D341Med (cell line): ENCODE results near the gene ZNF534.
"Not testable (repeated sequence)": the region's sequence is repeated elsewhere in the genome, so short reads cannot be mapped to it uniquely, and the experiment has no call there.

Experiments
- DNase-seq: peaks from one replicate; pipeline ENCODE4 v3.0.0; 2012; ENCODE audit warnings: low spot score

Gene ZNF534

DNA sequence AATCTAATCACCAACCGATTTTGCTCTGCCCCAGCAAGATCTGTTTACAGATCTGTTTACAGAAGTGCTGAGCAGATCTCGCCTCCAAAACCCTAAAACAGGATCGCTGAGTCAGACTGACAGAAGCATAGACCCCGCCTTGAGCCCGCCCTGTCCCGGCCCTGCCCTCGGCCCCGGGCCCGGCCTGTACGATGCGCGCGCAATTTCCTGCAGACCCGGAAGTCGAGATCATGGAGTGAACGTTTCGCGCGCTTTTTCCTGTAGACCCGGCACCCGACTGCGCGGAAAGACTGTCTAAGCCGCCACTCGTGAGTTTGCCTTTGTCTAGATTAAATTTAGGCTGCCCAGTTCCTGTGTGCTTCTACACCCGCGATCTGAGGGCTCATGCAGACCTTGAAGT lies at the start of gene ZNF534:
ZNF534 (plus strand) TSS at position 212 of the 400 bp plus-strand sequence. CDS start 2,327 bp downstream, outside the sequence.
- DNase-seq = no peak

GRCh38 chr19:52391135-52391534 lies 37.8 kb upstream of the ZNF534 start:
- DNase-seq = peak; percentile 21

DNA sequence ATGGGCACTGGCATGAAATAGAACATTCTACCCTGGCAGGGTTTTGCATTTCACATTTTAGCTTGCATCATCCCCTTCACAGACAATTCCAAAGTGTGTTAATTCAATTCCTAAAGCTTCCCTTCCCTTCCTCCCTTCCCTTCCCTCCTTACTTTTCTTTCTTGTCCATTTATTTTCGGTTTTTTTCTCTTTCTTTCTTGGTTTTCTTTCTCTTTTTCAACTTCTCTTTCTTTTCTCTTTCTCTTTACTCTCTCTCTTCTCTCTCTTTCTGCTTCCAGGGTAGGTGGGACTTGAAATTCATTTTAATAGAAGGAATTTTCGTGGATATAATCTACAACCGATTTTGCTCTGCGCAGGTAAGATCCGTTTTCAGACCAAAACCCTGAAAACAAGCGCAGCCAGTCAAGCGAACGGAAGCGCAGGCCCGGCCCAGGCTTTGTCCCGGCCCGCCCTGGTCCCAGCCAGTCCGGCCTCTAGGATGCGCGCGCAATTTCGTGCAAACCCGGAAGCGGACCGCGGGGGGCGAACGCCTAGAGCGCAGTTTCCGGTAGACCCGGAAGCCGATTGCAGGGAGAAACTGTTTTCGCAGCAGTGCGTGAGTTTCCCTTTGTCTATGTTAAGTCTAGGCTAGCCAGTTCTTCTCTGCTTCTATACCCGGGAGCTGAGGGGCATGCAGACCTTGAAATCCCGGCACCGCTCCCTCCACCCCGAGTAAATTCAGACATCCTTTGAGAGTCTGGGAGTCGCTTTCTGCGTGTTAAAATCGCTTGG lies 31.5 kb upstream of the ZNF534 start, which contains the start of gene ZNF528:
ZNF528 (plus strand) TSS at position 540 of the 771 bp plus-strand sequence. CDS start 4,165 bp downstream, outside the sequence.
- peak; percentile 99 for DNase-seq

DNA sequence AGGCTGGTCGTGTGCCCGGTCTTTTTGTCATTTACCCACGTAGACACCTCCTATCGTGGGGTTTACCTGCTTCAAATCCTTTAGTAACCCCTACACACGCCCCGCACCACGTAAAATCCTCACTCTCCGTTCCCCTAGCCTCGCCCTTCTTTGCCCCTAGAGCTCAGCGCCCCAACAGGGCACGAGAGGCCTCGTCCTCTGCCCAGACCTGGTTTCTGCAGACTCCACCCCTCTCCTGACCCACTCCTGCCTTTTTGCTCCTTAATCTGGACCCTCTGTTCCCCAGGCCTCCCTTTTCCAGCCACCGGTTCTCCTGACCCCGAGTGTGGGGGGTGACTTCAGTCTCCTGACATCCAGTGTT lies 30.9 kb upstream of the ZNF534 start:
- DNase-seq = peak; percentile 62

GRCh38 chr19:52410276-52410675 lies 18.7 kb upstream of the ZNF534 start:
- no peak for DNase-seq

- no peak for DNase-seq
Observed at GRCh38 chr19:52415711-52416110, 13.2 kb upstream of the ZNF534 start.

GRCh38 chr19:52442179-52442578 lies 13.2 kb downstream of the ZNF534 start:
- no peak for DNase-seq

- no peak for DNase-seq
Observed at GRCh38 chr19:52444506-52444905, 15.6 kb downstream of the ZNF534 start.

DNA sequence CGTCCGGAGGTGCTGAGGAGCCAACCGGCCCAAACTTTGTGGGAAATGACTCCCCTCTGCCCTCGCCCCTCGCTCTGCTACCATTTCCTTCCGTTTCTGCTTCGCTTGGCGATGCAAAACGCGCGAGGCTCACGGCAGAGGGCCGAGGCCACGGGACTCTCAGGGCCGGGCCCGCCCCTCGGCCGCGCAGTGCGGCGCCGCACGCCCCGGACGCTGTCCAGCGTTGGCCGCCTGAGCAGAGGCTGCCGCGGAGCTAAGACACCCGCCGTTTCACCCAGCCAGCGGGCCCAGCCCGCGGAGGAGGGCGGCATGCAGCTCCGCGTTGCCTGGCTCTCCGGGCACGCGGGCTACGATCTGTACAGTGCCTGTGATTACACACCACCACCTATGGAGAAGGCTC lies 22.3 kb downstream of the ZNF534 start:
- DNase-seq = peak; percentile 31

GRCh38 chr19:52453324-52454094 lies 24.6 kb downstream of the ZNF534 start, which contains the start of gene ZNF578:
Gene ZNF578 (plus strand): TSS chr19:52453553. CDS start chr19:52501846, 48,293 bp downstream.
- peak; percentile 90 for DNase-seq

DNA sequence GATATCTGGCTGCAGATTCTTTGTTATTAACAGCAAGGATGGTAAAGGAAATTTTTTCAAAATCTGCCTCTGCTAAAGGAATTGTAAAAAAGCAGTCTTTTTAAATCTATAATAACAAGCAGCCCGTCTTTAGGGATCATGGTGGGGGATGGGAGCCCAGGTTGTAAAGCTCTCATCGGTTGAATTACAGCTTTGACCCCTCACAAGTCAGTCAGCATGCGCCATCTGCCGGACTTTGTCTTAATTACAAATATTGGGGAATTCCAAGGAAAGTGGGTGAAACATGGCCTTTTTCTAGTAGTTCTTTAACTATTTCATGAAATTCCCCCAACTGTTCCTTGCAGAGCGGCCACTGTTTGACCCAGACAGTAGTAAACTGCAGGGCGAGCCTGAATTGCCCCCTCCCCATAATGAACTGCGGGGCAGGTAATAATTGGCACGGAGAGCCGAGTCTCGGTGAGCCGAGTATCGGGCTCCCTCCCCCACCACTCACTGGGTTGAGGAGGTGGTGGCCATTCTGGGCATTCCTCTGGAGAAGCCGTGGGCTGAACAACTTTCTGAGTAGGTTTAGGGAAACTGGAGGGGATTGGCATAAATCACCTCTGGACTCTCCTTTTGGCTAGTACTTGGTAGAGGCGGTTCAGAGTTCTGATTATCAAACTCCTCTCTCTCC lies 36.0 kb downstream of the ZNF534 start:
- peak; percentile 69 for DNase-seq

DNA sequence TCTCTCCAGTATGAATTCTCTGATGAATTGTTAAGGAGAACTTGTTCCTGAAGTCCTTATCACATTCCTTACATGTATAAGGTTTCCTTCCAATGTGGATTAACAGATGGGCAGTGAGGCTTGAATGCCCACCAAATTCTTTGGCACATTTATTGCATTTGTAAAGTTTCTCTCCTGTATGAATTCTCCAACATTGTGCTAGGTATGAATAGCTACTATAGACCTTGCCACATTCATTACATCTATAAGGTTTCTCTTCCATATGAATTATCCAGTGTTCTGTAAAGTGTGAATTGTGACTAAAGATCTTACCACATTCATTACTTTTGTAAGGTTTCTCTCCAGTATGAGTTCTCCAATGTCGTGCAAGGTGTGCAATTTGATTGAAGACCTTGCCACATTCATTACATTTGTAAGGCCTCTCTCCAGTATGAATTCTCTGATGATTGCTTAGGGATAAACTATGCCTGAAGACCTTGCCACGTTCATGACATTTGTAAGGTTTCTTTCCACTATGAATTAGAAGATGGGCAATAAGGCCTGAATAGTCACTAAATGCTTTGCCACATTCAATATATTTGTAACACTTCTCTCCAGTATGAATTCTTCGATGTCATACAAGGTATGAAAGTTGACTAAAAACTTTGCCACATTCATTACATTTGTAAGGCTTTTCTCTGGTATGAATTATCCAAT lies 44.9 kb downstream of the ZNF534 start:
- no peak for DNase-seq

DNA sequence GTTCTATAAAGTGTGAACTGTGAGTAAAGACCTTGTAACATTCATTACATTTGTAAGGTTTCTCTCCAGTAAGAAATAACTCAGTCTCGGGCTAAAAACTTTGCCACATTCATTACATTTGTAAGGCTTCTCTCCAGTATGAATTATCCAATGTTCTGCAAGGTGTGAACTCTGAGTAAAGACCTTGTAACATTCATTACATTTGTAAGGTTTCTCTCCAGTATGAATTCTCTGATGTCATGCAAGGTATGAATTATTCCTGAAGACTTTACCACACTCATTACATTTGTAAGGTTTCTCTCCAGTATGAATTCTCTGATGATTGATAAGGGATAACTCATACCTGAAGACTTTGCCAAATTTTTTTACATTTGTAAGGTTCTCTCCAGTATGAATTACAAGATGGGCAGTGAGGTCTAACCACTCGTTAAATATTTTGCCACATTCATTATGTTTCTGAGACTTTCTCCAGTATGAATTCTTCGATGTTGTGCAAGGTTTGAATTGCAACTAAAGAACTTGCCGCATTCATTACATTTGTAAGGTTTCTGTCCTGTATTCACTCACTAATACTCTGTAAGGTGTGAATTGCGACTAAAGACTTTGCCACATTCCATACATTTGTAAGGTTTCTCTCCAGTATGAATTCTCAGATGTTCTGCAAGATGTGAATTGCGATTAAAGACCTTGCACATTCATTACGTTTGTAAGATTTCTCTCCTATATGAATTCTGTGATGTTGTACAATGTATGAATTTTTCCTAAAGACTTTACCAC lies 45.6 kb downstream of the ZNF534 start:
- DNase-seq = no peak

DNA sequence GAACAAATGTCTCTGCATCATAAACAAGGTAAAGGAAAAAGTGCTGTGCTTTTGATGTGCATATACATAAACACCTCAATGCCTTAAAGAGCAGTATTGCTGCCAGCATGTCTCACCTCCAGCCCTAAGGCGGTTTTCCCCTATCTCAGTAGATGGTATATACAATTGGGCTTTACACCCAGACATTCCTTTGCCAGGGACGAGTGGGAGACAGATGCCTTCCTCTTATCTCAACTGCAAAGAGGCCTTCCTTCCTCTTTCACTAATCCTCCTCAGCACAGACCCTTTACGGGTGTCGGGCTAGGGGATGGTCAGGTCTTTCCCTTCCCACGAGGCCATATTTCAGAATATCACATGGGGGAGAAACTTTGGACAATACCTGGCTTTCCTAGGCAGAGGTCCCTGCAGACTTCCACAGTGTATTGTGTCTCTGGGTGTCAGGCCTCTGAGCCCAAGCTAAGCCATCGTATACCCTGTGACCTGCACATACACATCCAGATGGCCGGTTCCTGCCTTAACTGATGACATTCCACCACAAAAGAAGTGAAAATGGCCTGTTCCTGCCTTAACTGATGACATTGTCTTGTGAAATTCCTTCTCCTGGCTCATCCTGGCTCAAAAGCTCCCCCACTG lies 55.3 kb downstream of the ZNF534 start:
- DNase-seq = not testable (repeated sequence)

DNA sequence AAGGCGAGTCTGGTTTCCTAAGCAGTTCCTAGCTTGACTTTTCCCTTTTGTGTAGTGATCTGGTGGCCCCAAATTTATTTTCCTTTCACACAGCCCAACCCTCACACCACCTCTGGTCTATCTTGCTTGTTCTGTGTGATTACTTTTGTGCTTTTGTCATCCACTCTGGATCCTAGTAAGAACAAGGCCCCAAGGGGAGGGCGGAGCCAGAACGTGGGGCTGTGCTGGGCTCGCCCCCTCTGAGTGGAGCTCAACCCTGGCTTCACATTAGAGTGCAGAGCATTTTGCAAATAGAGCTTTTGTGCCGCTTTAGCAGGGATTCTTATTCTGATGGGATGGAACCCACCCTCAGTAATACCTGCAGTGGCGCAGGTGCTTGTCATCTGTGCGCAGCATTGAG lies 56.1 kb downstream of the ZNF534 start:
- DNase-seq = not testable (repeated sequence)

GRCh38 chr19:52485561-52486240 lies 56.8 kb downstream of the ZNF534 start:
- not testable (repeated sequence) for DNase-seq

DNA sequence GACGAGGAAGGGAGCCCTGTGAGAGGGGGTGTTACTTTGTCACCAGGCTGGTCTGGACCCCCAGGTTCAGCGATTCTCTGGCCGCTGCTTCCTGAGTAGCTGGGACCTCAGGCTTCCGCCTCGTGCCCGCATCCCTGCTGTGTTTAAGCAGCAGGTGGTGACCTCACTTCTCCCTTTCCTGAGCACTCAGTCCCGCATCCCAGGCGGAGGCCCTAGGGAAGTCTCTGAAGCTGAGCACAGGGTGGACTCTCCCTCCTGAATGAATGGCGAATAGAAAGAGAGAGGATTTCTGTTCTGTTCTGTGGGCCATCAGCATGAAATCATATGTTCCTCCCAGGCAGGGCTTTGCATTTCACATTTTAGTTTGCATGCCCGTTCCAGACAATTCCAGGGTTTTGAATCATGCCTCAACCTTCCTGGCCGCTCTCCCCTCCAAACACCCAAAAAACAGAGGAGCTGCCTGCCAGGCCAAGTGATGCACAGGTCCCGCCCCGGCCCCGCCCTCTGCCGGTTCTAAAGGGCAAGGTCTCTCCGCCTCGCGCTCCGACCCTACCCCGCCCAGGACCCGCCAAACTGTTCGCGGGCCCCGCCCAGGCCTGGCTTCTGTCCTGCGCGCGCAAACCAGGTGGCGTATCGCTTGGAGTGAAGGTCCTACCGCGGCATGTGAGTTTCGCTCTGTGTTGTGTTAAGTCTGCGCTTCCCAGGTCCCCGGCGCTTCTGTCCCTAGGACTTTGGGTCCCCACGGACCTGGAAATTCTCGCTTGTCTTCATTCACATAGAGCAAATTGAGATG lies 63.4 kb downstream of the ZNF534 start:
- DNase-seq = peak; percentile 21

GRCh38 chr19:52492994-52493470 lies 64.1 kb downstream of the ZNF534 start:
- peak; percentile 21 for DNase-seq

DNA sequence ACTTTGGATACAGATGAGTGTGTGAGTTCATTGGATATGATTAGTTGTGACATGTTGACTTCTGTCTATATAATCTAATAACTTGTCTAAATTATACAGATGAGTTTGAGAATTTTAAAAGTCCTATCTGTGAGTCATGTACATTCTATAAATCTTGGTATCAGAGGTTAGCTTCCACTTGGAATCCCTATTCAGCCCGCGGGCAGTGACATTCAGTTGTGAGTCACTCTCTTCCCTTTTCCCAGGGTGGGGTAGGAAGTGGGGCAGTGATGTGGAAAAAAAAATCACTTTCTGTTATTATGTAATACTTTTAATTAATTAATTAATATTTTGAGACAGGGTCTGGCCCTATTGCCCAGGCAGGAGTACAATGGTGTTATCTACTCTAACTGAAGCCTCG lies 65.6 kb downstream of the ZNF534 start:
- no peak for DNase-seq
